Measurements from ENCODE around the gene TFAP2D.

The TFAP2D gene

GRCh38 chr6:50711686-50712085, 1.6 kb upstream of the TFAP2D start:
- H3K9me3 Mint-ChIP-seq: peaks cover 7 to 16% of the 10 kb centered on the region in 2 donors

DNA sequence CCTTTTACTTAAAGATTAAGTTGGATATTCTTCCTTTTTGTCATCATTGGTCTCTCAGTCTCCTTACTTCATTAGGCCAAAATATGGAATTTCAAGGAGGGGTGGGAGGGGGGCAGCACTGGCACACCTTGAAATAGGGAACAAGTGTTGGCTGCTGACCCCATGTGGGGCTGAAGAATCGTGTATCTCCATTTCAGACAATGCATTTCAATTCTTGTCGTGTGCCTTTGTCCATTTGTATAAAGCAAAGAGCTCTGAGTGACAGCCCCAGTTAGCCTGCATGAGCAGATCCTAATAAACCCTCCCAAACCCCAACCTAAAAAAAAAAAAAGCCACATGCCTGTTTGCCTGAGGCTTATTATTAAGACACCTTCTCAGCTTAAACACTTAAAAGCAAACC, 1.0 kb upstream of the TFAP2D start:
- Mint-ChIP-seq H3K27me3 (peaks cover 12 to 56% of the 10 kb centered on the region in 2 donors), H3K4me1 (ENCODE audit: low read depth in 2 of 2) (no peaks in the 10 kb centered on the region), H3K36me3 (ENCODE audit: insufficient read depth) (no peaks in the 10 kb centered on the region), H3K27ac (no peak overlapping the region), H3K9me3 (peaks cover 7 to 16% of the 10 kb centered on the region in 2 donors), H3K4me3 (no peak overlapping the region)
- DNase-seq (no peak), ATAC-seq (replicated peaks) (no peak)

More at GRCh38 chr6:50711686-50712085, 1.6 kb upstream of the TFAP2D start:
- Mint-ChIP-seq H3K27ac (no peak overlapping the region), H3K4me1 (ENCODE audit: low read depth in 2 of 2) (no peaks in the 10 kb centered on the region), H3K36me3 (ENCODE audit: insufficient read depth) (no peaks in the 10 kb centered on the region), H3K27me3 (peaks cover 12 to 60% of the 10 kb centered on the region in 2 donors), H3K4me3 (no peak overlapping the region)
- DNase-seq (no peak), ATAC-seq (replicated peaks) (no peak)

DNA sequence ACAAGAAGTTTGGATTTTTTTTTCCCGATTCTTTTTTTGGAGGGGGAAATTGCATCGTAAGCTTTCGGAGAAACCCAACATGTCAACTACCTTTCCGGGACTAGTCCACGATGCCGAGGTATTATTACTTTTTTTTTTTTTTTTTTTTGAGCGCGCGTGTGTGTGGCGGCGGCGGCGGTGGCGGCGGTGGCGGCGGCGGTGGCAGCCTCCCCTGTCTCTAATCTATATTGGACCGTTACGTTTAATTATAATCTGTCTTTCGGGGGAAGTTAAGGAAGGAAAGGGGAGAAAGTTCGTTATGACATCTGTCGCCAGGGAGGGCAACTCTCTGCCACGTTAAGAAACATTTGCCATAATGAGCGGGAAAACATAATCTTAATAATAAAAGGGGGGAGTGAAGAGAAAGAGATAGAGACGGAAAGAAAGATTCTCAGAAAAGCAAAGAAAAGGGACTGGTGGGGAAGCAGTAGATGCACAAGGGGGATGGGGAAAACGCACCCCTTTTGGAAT, 706 bp downstream of the TFAP2D start:
- H3K4me1 Mint-ChIP-seq (ENCODE audit: low read depth in 2 of 2): no peaks in the 10 kb centered on the region
- H3K36me3 Mint-ChIP-seq (ENCODE audit: insufficient read depth): no peaks in the 10 kb centered on the region
- ATAC-seq (replicated peaks) (no peak), DNase-seq (no peak)
- no peak overlapping the region for H3K27ac Mint-ChIP-seq
- peaks cover 12 to 45% of the 10 kb centered on the region in 2 donors for H3K27me3 Mint-ChIP-seq
- H3K4me3 Mint-ChIP-seq: no peak overlapping the region
- H3K9me3 Mint-ChIP-seq: peaks cover 6 to 18% of the 10 kb centered on the region in 2 donors

DNA sequence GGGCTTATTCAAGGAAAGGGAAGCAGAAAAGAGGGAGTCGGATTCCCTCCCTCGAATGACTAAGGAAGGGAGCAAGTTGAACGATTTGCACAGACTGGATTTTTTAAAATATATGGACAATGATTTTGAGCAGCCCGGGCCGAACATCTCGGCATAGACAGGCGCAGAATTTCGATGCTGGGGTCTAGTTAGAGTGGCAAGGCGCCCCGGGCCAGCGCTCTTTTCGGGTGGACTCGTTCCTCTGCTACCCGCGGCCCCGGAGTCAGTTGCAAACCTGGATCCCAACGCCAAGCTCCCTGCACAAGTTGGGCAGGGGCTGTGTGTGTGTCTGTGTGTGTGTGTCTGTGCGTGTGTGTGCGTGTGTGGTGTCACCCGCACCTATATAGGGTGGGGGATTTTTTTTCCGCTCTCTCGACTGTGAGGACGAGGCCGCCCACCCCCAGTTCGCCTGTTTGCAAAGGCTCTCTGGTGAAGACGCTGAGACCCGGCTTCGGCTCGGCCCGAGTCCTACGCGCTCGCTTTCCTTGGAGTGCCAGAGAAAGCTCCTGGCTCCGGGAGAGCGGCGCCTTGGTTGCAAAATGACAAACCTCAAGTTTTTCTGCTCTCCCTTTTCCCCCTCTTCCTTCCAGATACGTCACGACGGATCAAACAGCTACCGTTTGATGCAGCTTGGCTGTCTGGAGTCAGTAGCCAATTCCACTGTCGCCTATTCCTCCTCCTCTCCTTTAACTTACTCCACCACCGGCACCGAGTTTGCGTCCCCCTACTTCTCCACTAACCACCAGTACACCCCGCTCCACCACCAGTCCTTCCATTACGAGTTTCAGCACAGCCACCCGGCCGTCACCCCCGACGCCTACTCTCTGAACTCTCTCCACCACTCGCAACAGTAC, 1.4 kb downstream of the TFAP2D start:
- Mint-ChIP-seq H3K27me3 (peaks cover 12 to 45% of the 10 kb centered on the region in 2 donors), H3K4me1 (ENCODE audit: low read depth in 2 of 2) (no peaks in the 10 kb centered on the region), H3K27ac (no peak overlapping the region), H3K36me3 (ENCODE audit: insufficient read depth) (no peaks in the 10 kb centered on the region), H3K4me3 (no peak overlapping the region), H3K9me3 (peaks cover 10 to 21% of the 10 kb centered on the region in 2 donors)
- ATAC-seq (replicated peaks): no peak
- DNase-seq: no peak

- H3K9me3 Mint-ChIP-seq: peaks cover 12 to 19% of the 10 kb centered on the region in 2 donors
- H3K27me3 Mint-ChIP-seq: peaks cover 10 to 52% of the 10 kb centered on the region in 2 donors
- H3K27ac Mint-ChIP-seq: no peak overlapping the region
- DNase-seq: no peak
- no peak for ATAC-seq (replicated peaks)
- H3K36me3 Mint-ChIP-seq (ENCODE audit: insufficient read depth): no peaks in the 10 kb centered on the region
- H3K4me3 Mint-ChIP-seq: no peak overlapping the region
- H3K4me1 Mint-ChIP-seq (ENCODE audit: low read depth in 2 of 2): no peaks in the 10 kb centered on the region
These were observed 3.7 kb downstream of the TFAP2D start for GRCh38 chr6:50716899-50717509.

DNA sequence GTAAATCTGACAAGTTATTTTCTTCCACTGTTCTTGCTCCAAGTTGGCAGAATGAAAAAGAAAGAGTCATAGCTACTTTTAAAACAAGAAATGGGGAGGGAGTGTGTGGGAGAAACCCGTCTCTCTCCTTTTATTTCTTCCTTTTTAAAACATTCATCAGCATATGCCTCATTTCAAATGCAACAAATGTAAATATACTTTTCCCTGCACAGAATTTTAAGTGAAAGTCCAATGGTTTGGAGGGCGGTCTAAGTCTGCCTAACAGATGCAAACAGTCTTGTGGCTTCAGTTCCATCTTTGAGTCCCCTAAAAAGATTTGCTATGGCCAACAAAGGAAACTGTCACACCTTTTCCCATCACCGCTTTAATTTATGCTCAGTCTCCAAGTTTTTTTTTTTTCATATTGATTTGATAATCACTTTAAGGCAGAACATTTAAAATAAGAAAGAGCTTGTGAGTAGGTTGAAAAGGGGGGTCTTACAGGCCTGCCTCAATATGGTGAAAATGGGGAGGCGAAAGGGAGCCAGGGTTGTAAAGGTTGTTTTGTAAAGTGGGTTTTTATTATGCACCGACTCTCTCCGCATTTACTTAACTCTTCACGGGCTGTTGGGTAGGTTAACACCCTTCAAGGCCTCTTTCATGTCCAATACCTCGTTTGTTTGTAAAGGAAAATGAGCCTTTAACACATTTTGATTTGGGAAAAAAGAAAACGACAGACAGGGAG, 4.6 kb downstream of the TFAP2D start:
- no peak for DNase-seq
- peaks cover 18 to 58% of the 10 kb centered on the region in 2 donors for H3K27me3 Mint-ChIP-seq
- no peak overlapping the region for H3K27ac Mint-ChIP-seq
- no peak overlapping the region for H3K4me3 Mint-ChIP-seq
- H3K9me3 Mint-ChIP-seq: peaks cover 15 to 19% of the 10 kb centered on the region in 2 donors
- no peaks in the 10 kb centered on the region for H3K4me1 Mint-ChIP-seq (ENCODE audit: low read depth in 2 of 2)
- no peak for ATAC-seq (replicated peaks)
- no peaks in the 10 kb centered on the region for H3K36me3 Mint-ChIP-seq (ENCODE audit: insufficient read depth)

DNA sequence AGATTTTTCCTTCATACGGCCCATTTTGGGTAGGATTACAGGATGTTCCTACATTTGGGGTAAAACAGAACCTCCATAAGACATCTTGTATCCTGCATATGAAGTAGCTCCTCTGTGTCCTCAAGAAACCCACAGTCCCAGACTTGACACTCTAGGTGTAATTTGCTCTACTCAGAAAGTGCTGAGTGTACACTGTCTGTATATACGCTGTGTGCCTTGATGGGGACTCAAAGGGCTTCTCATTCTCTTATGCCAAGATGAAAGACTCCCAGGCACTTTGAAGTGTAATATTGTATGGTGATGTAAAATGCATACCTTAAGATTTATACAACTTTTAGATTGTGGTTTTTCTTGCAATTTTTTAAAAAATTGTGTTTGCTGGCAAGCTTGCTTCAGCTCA, 5.2 kb downstream of the TFAP2D start:
- no peak overlapping the region for H3K4me3 Mint-ChIP-seq
- H3K9me3 Mint-ChIP-seq: peaks cover 15 to 19% of the 10 kb centered on the region in 2 donors
- H3K27me3 Mint-ChIP-seq: peaks cover 19 to 62% of the 10 kb centered on the region in 2 donors
- H3K4me1 Mint-ChIP-seq (ENCODE audit: low read depth in 2 of 2): no peaks in the 10 kb centered on the region
- no peak overlapping the region for H3K27ac Mint-ChIP-seq
- ATAC-seq (replicated peaks) (no peak), DNase-seq (no peak)
- H3K36me3 Mint-ChIP-seq (ENCODE audit: insufficient read depth): no peaks in the 10 kb centered on the region

DNA sequence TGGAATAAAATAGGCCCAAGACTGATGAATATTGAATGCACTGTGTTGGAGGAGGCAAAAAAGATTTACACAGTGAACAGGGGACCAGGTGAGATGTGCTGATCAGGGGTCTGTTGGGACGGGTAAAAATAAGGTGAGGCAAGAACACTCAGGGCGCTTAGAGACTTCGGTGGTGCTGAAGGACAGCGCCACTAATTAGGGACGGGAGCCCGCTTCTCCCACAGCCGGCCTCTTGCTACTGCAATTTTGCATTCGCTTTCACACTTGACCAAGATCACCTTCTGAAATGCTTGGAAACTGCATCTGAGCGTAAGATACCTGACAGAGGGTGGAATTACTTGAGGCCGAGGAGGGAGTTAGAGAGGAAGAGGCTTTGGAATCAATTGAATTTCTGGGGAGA, 7.3 kb downstream of the TFAP2D start:
- H3K36me3 Mint-ChIP-seq (ENCODE audit: insufficient read depth): no peaks in the 10 kb centered on the region
- H3K9me3 Mint-ChIP-seq: peaks cover 9 to 15% of the 10 kb centered on the region in 2 donors

DNA sequence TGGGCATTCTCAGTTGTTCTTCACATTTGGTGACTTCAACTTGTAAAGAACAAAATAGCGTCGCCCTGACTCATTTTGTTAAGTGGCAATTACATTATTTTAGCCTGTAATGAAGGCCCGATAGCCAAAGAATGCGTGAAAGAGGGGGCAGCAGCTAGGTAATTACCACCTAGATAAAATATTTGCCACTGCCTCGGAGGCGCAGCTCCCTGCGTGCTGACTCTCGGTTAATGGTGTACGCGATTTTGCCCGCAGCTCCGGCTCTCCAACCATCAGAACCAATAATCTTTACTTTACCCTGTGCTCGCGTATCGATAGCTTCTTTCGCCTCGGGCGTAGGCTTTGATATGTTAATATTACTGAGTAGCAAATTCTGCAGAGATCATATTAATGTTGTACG, 8.7 kb downstream of the TFAP2D start:
- peaks cover 8 to 16% of the 10 kb centered on the region in 2 donors for H3K9me3 Mint-ChIP-seq
- peaks cover 0 to 4% of the 10 kb centered on the region in 2 donors for H3K4me1 Mint-ChIP-seq (ENCODE audit: low read depth in 2 of 2)
- H3K36me3 Mint-ChIP-seq (ENCODE audit: insufficient read depth): no peaks in the 10 kb centered on the region
- no peak overlapping the region for H3K4me3 Mint-ChIP-seq
- ATAC-seq (replicated peaks): no peak
- peaks cover 22 to 50% of the 10 kb centered on the region in 2 donors for H3K27me3 Mint-ChIP-seq
- DNase-seq: no peak
- H3K27ac Mint-ChIP-seq: no peak overlapping the region

More for the DNA sequence above, 7.3 kb downstream of the TFAP2D start:
- DNase-seq (no peak), ATAC-seq (replicated peaks) (no peak)
- no peak overlapping the region for H3K27ac Mint-ChIP-seq
- peaks cover 22 to 61% of the 10 kb centered on the region in 2 donors for H3K27me3 Mint-ChIP-seq
- H3K4me1 Mint-ChIP-seq (ENCODE audit: low read depth in 2 of 2): peaks cover 0 to 4% of the 10 kb centered on the region in 2 donors
- H3K4me3 Mint-ChIP-seq: no peak overlapping the region

DNA sequence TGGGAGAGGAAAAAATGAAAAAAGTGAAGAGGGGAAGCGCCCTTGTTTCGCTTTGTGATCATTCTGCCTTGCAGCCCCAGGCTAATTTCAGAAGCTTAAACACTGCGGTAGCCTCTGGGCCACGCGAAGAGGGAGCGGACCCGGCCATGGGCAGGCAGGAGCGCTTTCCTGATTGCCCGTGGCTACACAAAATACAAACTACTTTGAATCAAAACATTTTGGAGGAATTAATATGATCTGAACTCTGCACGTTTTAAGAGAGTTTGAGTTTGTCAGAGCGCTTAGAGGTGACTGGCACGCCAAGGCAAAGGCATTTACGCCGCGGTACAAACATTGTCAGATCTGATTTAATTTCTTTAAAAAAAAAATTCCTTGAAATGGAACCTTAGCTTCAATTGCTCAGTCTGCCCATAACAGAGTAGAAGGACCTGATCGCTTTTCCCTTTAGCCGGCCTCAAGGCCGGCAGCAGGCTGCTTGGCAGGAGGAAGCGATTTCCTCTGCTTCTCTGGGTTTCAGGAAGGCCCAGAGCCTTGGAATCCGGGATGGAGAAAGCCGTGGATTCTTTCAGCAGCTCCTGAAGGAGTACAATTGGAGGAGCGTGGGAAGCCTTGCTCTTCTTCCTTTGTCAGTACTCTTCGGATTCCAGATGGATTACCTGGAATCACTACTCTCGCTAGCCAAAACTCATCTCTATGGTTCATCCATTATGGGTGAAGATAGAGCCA, 9.7 kb downstream of the TFAP2D start:
- H3K4me3 Mint-ChIP-seq: no peak overlapping the region
- no peak overlapping the region for H3K27ac Mint-ChIP-seq
- peaks cover 22 to 50% of the 10 kb centered on the region in 2 donors for H3K27me3 Mint-ChIP-seq
- peaks cover 0 to 4% of the 10 kb centered on the region in 2 donors for H3K4me1 Mint-ChIP-seq (ENCODE audit: low read depth in 2 of 2)
- ATAC-seq (replicated peaks) (no peak), DNase-seq (no peak)
- no peaks in the 10 kb centered on the region for H3K36me3 Mint-ChIP-seq (ENCODE audit: insufficient read depth)
- peaks cover 8 to 16% of the 10 kb centered on the region in 2 donors for H3K9me3 Mint-ChIP-seq

GRCh38 chr6:50724381-50725124, 11.2 kb downstream of the TFAP2D start:
- peaks cover 22 to 50% of the 10 kb centered on the region in 2 donors for H3K27me3 Mint-ChIP-seq
- no peak overlapping the region for H3K27ac Mint-ChIP-seq

DNA sequence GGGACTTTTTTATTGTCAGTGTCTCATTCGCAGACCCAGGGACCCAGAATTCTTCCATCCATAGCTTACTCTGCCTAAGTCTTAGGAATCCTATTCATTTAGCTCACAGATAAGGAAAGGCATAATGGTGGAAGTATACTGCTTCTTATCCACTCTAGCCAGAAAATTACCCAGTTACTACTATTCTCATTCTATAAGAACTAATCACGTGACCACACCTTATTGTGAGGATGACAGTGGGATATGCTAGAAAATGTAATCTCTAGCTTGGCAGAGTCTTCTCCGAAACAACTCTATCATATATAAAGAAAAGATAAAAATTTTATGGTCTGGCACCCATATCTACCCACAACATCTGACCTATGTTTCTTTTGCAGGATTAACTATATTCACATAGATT, 21.2 kb downstream of the TFAP2D start:
- Mint-ChIP-seq H3K27ac (no peak overlapping the region), H3K36me3 (ENCODE audit: insufficient read depth) (no peaks in the 10 kb centered on the region), H3K27me3 (no peaks in the 10 kb centered on the region), H3K9me3 (peaks cover 0 to 8% of the 10 kb centered on the region in 2 donors), H3K4me3 (no peak overlapping the region), H3K4me1 (ENCODE audit: low read depth in 2 of 2) (no peaks in the 10 kb centered on the region)
- DNase-seq (no peak), ATAC-seq (replicated peaks) (no peak)

More at GRCh38 chr6:50724381-50725124, 11.2 kb downstream of the TFAP2D start:
- DNase-seq: no peak
- Mint-ChIP-seq H3K4me3 (peak overlapping the region; percentile 21 to 42), H3K36me3 (ENCODE audit: insufficient read depth) (no peaks in the 10 kb centered on the region), H3K9me3 (peaks cover under 1 to 15% of the 10 kb centered on the region in 2 donors), H3K4me1 (ENCODE audit: low read depth in 2 of 2) (peaks cover 0 to 4% of the 10 kb centered on the region in 2 donors)
- ATAC-seq (replicated peaks): no peak

All from effector memory CD8-positive, alpha-beta T cell (primary cell).